IPS DF 6.9 (cell line): Measurements from ENCODE around the gene IBA57.

Experiments
- DNase-seq: peaks from one replicate; pipeline ENCODE4 v3.0.0-alpha.2; 2013; ENCODE audit warnings: low read depth, low spot score
- H3K27ac ChIP-seq: one replicate; pipeline ENCODE4 v1.5.1; 2013; ENCODE audit warnings: low read length, control low read depth
- H3K27me3 ChIP-seq: 2 replicates; pipeline ENCODE4 v1.6.1; 2013; ENCODE audit warnings: mild to moderate bottlenecking, low read length; ENCODE audit not compliant: control insufficient read depth, insufficient read depth
- H3K36me3 ChIP-seq: 2 replicates; pipeline ENCODE4 v1.6.1; 2013; ENCODE audit warnings: low read length; ENCODE audit not compliant: control insufficient read depth, insufficient read depth
- H3K4me1 ChIP-seq: 2 replicates; pipeline ENCODE4 v1.6.1; 2013; ENCODE audit warnings: low read length; ENCODE audit not compliant: control insufficient read depth, insufficient read depth
- H3K4me3 ChIP-seq: 2 replicates; pipeline ENCODE4 v1.5.1; 2013; ENCODE audit warnings: mild to moderate bottlenecking, low read length
- H3K9me3 ChIP-seq: 2 replicates; pipeline ENCODE4 v1.6.1; 2013; ENCODE audit warnings: low read length, inconsistent platforms; ENCODE audit not compliant: control insufficient read depth, insufficient read depth
- WGBS: extraction: QIAGEN DNeasy Blood & Tissue Kit; methylation state at CpG from one replicate; pipeline ENCODE4 v1.1.7; 2013; ENCODE audit warnings: mixed read lengths, missing lambda C conversion rate; ENCODE audit not compliant: insufficient read length, insufficient coverage; 5-methylcytosine and 5-hydroxymethylcytosine counted together

Gene IBA57

DNA sequence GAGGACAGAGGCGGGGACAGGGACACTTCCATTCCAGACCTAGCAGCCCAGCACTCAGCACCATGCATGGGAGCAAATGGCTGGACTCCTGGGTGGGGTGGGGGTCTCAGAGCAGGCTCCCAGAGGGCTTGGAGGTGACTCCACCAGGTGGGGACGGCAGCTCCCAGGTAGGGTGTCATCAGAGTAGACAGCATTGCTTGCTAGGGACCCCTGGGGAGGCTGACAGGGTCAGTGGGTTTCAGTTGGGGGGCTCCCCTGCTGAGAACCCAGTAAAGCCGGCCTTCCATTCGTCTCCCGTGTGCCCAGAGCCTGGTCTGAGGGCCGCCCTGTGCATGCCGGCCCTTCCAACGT, 20.6 kb upstream of the IBA57 start:
- no peaks in the 10 kb centered on the region for H3K27me3 ChIP-seq
- H3K9me3 ChIP-seq: no peaks in the 10 kb centered on the region
- DNase-seq: no peak
- H3K36me3 ChIP-seq: peaks cover 5% of the 10 kb centered on the region; the same call in 1 of the 2 replicates
- H3K4me1 ChIP-seq: peaks cover 5% of the 10 kb centered on the region
- no CpG with 5 or more reads among the region's 8 CpGs for WGBS
- H3K4me3 ChIP-seq: no peak overlapping the region
- H3K27ac ChIP-seq: no peak overlapping the region

DNA sequence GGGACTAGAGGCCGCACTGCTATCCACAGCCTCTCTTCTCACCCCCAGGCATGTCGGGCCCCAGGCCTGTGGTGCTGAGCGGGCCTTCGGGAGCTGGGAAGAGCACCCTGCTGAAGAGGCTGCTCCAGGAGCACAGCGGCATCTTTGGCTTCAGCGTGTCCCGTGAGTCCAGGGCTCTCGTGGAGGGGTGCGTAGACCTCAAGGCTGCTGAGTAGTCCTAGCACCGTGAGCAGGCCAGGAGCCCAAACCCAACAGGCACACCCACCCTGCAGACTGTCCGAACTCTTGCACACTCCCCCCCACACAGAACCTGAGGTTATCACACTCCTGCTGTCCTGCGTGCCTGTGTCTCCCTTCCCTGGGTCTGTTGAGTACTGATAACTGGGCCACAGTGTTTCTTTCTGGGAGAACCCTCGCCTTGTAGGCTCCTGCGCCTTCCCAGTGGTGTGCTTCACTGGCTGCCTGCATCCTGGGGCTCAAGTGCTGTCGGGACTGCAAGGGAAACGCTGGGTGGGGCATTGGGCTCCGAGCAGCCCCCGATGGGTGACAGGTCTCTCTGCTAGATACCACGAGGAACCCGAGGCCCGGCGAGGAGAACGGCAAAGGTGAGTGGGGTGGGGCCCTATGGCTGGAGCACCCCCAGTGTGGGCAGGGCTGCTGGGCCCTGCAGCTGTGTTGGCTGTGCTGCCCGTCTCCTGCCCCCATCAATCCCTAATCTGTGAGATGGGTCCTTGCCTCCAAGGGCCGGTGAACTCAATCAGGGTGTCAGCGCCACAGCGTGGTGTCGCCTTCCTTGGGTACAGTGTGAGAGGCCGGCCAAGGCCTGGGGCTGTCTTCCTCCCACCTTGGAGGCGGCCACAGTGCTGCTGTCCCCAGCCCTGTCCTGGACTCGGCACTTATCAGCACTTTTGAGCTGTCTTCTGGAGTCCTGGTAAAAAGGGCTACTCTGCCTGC, 19.9 kb upstream of the IBA57 start:
- no peak overlapping the region for H3K4me3 ChIP-seq
- H3K4me1 ChIP-seq: peaks cover 7% of the 10 kb centered on the region
- no peaks in the 10 kb centered on the region for H3K27me3 ChIP-seq
- DNase-seq: no peak
- no CpG with 5 or more reads among the region's 31 CpGs for WGBS
- H3K36me3 ChIP-seq: peaks cover 5% of the 10 kb centered on the region; the same call in 1 of the 2 replicates
- H3K9me3 ChIP-seq: no peaks in the 10 kb centered on the region
- no peak overlapping the region for H3K27ac ChIP-seq

DNA sequence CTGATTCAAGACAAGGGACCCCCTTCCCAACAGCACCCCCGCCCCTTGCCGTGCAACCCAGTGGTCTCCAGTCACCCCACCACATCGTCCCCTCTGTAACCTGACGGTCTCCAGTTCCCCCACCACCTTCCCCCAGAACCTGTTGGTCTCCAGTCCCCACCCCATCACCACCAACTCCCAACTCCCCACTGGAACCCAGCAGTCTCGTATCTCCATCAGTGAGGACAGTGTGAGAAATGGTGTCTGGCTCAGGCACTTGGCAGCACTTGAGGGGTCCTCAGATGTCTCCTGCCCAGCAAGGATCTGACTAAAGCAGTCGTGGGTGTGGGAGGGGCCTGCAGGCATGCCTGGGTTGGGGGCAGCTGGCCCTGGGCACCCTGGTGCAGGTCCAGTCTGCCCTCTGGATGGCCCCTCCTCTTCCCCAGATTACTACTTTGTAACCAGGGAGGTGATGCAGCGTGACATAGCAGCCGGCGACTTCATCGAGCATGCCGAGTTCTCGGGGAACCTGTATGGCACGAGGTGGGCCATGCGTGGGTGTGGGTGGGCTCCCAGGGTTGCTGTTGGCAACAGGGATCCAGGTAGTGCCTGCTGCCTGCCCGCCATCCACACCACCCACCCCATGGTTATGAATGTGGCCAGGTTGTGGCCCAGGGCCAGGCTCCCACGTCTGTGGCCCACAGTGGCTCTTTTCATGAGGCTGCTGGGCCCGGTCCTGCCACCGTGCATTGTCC, 19.0 kb upstream of the IBA57 start:
- Histone ChIP-seq H3K27ac (no peak overlapping the region), H3K4me3 (no peak overlapping the region), H3K36me3 (peaks cover 5% of the 10 kb centered on the region; the same call in 1 of the 2 replicates), H3K4me1 (peaks cover 7% of the 10 kb centered on the region), H3K9me3 (no peaks in the 10 kb centered on the region), H3K27me3 (no peaks in the 10 kb centered on the region)
- no peak for DNase-seq
- WGBS: no CpG with 5 or more reads among the region's 18 CpGs

DNA sequence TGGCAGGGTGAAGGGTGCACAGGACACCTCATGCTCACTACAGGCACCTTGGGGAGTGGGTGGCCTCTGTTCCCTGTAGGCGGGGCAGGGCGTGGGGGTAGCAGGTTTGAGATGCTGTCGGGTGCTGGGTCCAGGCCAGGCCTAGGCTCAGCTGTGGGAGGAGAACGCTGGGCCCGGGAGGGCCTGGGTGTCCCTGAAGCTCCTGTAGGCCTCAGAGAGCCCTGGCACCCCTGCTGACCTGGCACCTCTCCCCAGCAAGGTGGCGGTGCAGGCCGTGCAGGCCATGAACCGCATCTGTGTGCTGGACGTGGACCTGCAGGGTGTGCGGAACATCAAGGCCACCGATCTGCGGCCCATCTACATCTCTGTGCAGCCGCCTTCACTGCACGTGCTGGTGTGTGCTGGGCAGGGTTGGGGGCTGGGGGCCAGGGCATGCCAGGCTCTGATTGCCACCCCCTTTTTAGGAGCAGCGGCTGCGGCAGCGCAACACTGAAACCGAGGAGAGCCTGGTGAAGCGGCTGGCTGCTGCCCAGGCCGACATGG, 18.4 kb upstream of the IBA57 start:
- no peaks in the 10 kb centered on the region for H3K9me3 ChIP-seq
- peaks cover 5% of the 10 kb centered on the region; the same call in 1 of the 2 replicates for H3K36me3 ChIP-seq
- no peak for DNase-seq
- H3K27ac ChIP-seq: no peak overlapping the region
- no peak overlapping the region for H3K4me3 ChIP-seq
- WGBS: no CpG with 5 or more reads among the region's 20 CpGs
- H3K27me3 ChIP-seq: no peaks in the 10 kb centered on the region
- peaks cover 7% of the 10 kb centered on the region for H3K4me1 ChIP-seq

DNA sequence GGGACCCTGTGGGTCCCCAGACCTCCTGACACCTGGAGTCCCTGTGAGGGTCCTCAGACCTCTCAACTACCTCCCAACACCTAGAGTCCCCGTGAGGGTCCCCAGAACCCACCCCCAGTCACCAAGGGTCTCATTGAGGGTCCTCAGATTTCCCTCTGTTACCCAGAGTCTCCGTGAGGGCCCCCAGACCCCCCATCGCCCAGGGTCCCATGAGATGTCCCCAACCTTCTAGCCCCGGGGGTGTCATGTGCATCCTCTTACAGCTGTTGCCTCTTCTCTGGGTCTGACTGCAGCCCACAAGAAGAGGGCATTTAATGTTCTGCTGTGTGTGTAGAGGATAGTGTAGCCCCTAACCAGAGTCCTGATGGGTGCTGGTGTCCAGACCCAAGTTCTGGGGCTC, 17.8 kb upstream of the IBA57 start:
- peaks cover 7% of the 10 kb centered on the region for H3K4me1 ChIP-seq
- H3K27me3 ChIP-seq: no peaks in the 10 kb centered on the region
- 0 out of 2 replicates have a peak, but pooled peaks cover 5% of the 10 kb centered on the region for H3K36me3 ChIP-seq
- no peak overlapping the region for H3K27ac ChIP-seq
- no peak for DNase-seq
- no peak overlapping the region for H3K4me3 ChIP-seq
- no CpG with 5 or more reads among the region's 4 CpGs for WGBS
- no peaks in the 10 kb centered on the region for H3K9me3 ChIP-seq

DNA sequence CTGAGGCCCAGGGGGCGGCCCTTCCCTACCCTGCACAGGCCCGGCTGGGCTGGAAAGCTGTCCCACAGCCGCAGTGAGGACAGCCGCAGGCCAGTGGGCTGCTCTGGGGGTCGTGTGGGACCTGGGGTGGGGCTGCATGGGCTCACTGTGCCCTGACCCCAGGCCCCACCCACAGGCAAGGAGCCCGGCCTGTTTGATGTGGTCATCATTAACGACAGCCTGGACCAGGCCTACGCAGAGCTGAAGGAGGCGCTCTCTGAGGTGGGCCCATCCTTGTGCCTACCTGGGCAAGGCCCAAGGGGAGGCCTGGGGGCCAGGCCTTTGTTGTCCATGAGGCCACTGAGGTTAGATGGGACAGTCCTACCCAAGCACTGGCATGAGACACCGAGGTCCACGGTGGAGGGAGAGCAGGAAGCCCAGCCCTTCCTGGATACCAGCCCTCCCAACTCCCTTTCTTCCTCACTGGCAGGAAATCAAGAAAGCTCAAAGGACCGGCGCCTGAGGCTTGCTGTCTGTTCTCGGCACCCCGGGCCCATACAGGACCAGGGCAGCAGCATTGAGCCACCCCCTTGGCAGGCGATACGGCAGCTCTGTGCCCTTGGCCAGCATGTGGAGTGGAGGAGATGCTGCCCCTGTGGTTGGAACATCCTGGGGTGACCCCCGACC, 17.3 kb upstream of the IBA57 start:
- no CpG with 5 or more reads among the region's 18 CpGs for WGBS
- H3K36me3 ChIP-seq: 0 out of 2 replicates have a peak, but pooled peaks cover 5% of the 10 kb centered on the region
- no peaks in the 10 kb centered on the region for H3K9me3 ChIP-seq
- DNase-seq: no peak
- H3K27me3 ChIP-seq: no peaks in the 10 kb centered on the region
- H3K4me1 ChIP-seq: peaks cover 7% of the 10 kb centered on the region
- no peak overlapping the region for H3K27ac ChIP-seq
- H3K4me3 ChIP-seq: no peak overlapping the region

DNA sequence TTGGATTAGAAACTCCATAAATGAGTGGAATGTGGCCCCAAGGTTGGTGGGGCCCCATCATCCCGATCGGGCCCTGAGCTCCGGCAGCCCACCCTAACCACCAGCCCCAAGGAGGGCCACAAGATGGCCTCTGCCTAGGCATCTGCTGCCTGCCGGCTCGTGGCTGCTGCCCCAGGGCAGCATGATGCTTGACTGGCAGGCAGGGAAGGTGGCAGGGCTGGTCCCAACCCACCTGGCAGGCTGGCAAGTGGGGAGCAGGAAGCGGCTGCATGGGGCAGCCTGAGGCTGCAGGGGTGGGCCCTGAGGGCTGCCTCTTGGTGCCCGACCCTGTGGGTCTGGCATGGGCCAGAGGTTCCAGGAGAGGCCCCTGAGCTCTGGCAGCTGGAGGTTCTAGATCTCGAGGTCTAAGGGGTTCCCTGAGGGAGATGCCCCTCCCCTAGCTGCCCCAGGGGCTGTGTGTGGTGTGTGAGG, 16.6 kb upstream of the IBA57 start:
- no CpG with 5 or more reads among the region's 8 CpGs for WGBS
- Histone ChIP-seq H3K36me3 (0 out of 2 replicates have a peak, but pooled peaks cover 5% of the 10 kb centered on the region), H3K4me3 (no peak overlapping the region), H3K9me3 (no peaks in the 10 kb centered on the region), H3K27ac (no peak overlapping the region), H3K27me3 (no peaks in the 10 kb centered on the region), H3K4me1 (peaks cover 7% of the 10 kb centered on the region)
- DNase-seq: no peak

DNA sequence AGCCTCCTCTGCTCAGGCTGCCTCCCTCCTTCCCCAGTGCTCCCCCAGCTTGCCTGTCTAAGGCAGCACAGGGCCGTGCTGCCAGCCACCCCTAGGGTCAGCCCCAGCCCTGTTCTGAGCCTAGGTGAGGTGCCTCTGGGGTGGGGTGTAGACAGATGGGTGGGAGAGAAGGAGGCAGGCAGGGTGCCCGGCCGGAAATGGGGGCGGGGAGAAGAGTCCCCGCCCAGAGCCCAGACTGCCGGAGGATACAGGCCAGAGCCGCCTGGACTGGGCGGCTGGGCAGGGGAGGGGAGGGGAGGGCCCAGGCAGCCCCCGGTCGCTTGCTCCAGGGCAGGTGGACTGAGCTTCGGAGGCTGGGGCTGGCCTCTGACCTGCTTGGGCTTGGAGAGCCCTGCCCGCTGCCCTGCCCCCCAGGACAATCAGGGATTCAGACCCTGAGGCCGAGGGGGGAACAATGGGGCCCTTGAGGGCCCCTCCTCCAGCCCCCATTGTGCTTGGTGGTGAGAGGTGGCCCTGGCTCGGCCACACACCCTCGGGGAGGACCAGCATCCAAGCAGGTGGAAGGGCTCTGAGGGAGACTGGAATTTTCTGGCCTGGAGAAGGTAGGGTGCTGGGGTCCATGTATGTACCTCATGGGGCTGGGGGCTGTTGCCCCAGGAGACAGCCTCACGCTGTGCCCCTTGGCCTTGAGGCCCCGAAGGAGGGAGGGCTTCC, 16.0 kb upstream of the IBA57 start, which contains the start of gene GJC2:
Gene GJC2 (plus strand): TSS at position 525 of the 714 bp plus-strand sequence. CDS start 7,829 bp downstream, outside the sequence.
- no peaks in the 10 kb centered on the region for H3K9me3 ChIP-seq
- no peak within 1 kb of the TSS for H3K4me3 ChIP-seq
- H3K4me1 ChIP-seq: peaks cover 7% of the 10 kb centered on the region
- H3K27me3 ChIP-seq: no peaks in the 10 kb centered on the region
- DNase-seq: no peak
- no peak within 1 kb of the TSS for H3K27ac ChIP-seq
- WGBS: no CpG with 5 or more reads among the region's 17 CpGs
- 0 out of 2 replicates have a peak, but pooled peaks cover 5% of the 10 kb centered on the region for H3K36me3 ChIP-seq

DNA sequence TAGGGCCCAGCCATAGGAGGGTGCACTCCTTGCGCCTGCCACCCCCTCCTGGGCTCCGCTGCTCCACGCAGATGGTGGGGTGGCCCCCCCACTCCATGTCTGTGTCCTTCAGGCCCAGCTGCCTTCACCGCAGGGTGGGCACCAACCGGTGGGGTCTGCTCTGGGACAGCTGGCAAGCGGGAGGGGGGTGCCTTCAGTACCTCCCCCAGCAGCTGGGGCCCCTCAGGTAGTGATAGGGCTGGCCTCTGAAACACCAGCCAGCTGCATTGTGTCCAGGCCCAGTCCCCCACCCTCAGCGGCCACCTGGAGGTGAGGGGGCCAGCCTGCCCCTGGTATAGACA, 15.5 kb upstream of the IBA57 start:
- Histone ChIP-seq H3K4me1 (peaks cover 7% of the 10 kb centered on the region), H3K36me3 (0 out of 2 replicates have a peak, but pooled peaks cover 5% of the 10 kb centered on the region), H3K4me3 (no peak overlapping the region), H3K9me3 (no peaks in the 10 kb centered on the region), H3K27ac (no peak overlapping the region), H3K27me3 (no peaks in the 10 kb centered on the region)
- WGBS: no CpG with 5 or more reads among the region's 7 CpGs
- DNase-seq: no peak
